Measurements from ENCODE around the gene CCDC120.

DNA sequence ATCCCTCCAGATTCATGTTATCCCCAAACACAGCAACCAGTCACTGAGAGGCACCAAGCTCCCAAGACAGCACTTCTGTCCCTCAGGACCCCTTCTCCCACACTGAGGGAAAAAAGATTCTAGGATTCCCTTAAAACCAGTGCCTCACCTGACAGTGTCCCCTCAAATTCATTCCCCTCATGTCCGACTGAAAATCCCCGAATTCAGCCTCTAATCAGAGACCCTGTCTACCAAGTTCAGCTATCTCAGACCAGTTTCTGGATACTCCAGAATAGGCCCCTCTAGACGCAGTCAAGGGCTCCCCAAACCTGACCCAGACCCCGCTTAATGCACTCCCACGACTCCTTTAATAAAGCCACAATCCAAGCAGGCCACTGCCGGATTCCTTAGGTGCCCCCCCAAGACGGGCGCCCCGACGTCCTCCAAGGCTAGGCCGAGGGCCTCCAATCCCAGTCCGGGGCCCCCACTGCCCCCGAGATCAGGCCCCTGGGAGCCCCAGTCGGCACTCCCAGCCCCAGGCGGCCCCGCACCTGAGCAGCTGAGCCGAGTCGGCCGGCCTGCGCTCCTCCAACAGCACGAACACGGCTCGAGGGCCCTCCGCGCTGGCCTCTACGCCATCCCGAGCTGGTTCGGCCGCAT, 16.1 kb upstream of the CCDC120 start:
- TF ChIP-seq POLR2A (IDR thresholded peaks at IDR 0.05; ENCODE audit: low read depth, low read length) = no peak
- no peak for TF ChIP-seq POLR2AphosphoS5 (IDR thresholded peaks at IDR 0.05; ENCODE audit: low read depth, low read length)
- no peak for TF ChIP-seq POU2F2 (IDR thresholded peaks at IDR 0.05; ENCODE audit: low read depth, low read length)
- TF ChIP-seq TAF1 (IDR thresholded peaks at IDR 0.05; ENCODE audit: low read depth, low read length) = no peak
- no peak for TF ChIP-seq SPI1 (IDR thresholded peaks at IDR 0.05; ENCODE audit: low read depth, low read length)
- no peak for TF ChIP-seq PAX5 (IDR thresholded peaks at IDR 0.05; ENCODE audit: insufficient read depth, low read length, severe bottlenecking)

Measured in GM12891 (cell line).